Naive thymus-derived CD4-positive, alpha-beta T cell (primary cell): Measurements from ENCODE around the gene SNX17. TPM values are rescaled to one million over a fixed set of nuclear protein-coding genes. Genes with fewer than 3 reads are reported as not detected.
"Not testable (repeated sequence)": the region's sequence is repeated elsewhere in the genome, so short reads cannot be mapped to it uniquely, and the experiment has no call there.

ENCODE experiments used
- ATAC-seq: fragments of 150-1000 bp; cut with Tn5 transposase; 2 replicates; pipeline ENCODE4 v1.10.0; 2021; ENCODE audit warnings: mild to moderate bottlenecking, moderate library complexity
- CTCF ChIA-PET: fragments of 350-600 bp; sonication (Branson Sonifier 250); formaldehyde crosslinking; loops from one replicate; lab custom pipeline; 2021; ENCODE audit warnings: antibody characterized with exemption; lab: Charles Lee
- POLR2A ChIA-PET: fragments of 350-600 bp; sonication (Branson Sonifier 250); formaldehyde crosslinking; loops from one replicate; lab custom pipeline; 2021; ENCODE audit warnings: antibody characterized with exemption, inconsistent platforms; lab: Charles Lee
- DNase-seq, 9 donors: peaks; one replicate each; pipeline versions ENCODE4 v3.0.0 to v3.0.0-alpha.2; 2020 to 2022; ENCODE audit warnings: mixed read lengths in 1 of 9
- H3K27ac ChIP-seq: one replicate; pipeline ENCODE4 v1.7.0; 2013; ENCODE audit warnings: mild to moderate bottlenecking, low read depth, low read length, moderate library complexity
- H3K27me3 ChIP-seq, 2 donors: one replicate each; pipeline ENCODE4 v1.7.0; 2013; ENCODE audit warnings: low read length in 2 of 2, mild to moderate bottlenecking in 2 of 2, moderate library complexity in 2 of 2; ENCODE audit not compliant: control insufficient read depth in 2 of 2, insufficient read depth in 2 of 2
- H3K36me3 ChIP-seq, 3 experiments: 1 replicate in 2 of 3; 2 replicates in 1 of 3; pipeline ENCODE4 v1.7.0; 2013; ENCODE audit warnings: low read length in 3 of 3, mild to moderate bottlenecking in 3 of 3, moderate library complexity in 1 of 3; ENCODE audit not compliant: insufficient read depth in 3 of 3, control insufficient read depth in 2 of 3
- H3K4me1 ChIP-seq, 2 donors: one replicate each; pipeline ENCODE4 v1.7.0; 2013; ENCODE audit warnings: low read length in 2 of 2, mild to moderate bottlenecking in 2 of 2, moderate library complexity in 1 of 2; ENCODE audit not compliant: control insufficient read depth in 2 of 2, insufficient read depth in 2 of 2
- H3K4me3 ChIP-seq: 2 replicates; pipeline ENCODE4 v1.7.0; 2013; ENCODE audit warnings: mild to moderate bottlenecking, low read length
- H3K9me3 ChIP-seq, 3 experiments: 1 replicate in 2 of 3; 2 replicates in 1 of 3; pipeline ENCODE4 v1.7.0; 2013; ENCODE audit warnings: low read length in 3 of 3; ENCODE audit not compliant: control insufficient read depth in 2 of 3
- H3K27ac Mint-ChIP-seq, 9 donors: one replicate each; pipeline ENCODE4 v1.8.0; 2020 to 2022; ENCODE audit warnings: mixed read lengths in 9 of 9, mild to moderate bottlenecking in 8 of 9, moderate library complexity in 5 of 9, inconsistent platforms in 2 of 9
- H3K27me3 Mint-ChIP-seq, 5 donors: one replicate each; pipeline ENCODE4 v1.8.0; 2021 to 2022; ENCODE audit warnings: mixed read lengths in 5 of 5, mild to moderate bottlenecking in 1 of 5
- H3K36me3 Mint-ChIP-seq, 5 donors: one replicate each; pipeline ENCODE4 v1.8.0; 2020 to 2022; ENCODE audit warnings: mixed read lengths in 5 of 5, mild to moderate bottlenecking in 3 of 5, inconsistent platforms in 1 of 5
- H3K4me1 Mint-ChIP-seq, 7 donors: one replicate each; pipeline ENCODE4 v1.8.0; 2020 to 2022; ENCODE audit warnings: mixed read lengths in 7 of 7, mild to moderate bottlenecking in 3 of 7, inconsistent platforms in 1 of 7
- H3K4me3 Mint-ChIP-seq, 10 donors: one replicate each; pipeline ENCODE4 v1.8.0; 2020 to 2022; ENCODE audit warnings: mild to moderate bottlenecking in 10 of 10, mixed read lengths in 10 of 10, moderate library complexity in 6 of 10, inconsistent platforms in 2 of 10
- H3K9me3 Mint-ChIP-seq, 11 donors: one replicate each; pipeline ENCODE4 v1.8.0; 2020 to 2022; ENCODE audit warnings: mixed read lengths in 11 of 11, mild to moderate bottlenecking in 4 of 11, inconsistent platforms in 1 of 11, moderate library complexity in 1 of 11
- intact Hi-C, 2 donors: fragments of 100-400 bp; cut with micrococcal nuclease; formaldehyde crosslinking; loops; one replicate each; pipeline ENCODE4 v1.15.1; 2023
- polyA plus RNA-seq, 2 donors: library from polyadenylated mRNA; unstranded; fragments of 300-500 nt; fragmentation: Illumina TruSeq; gene quantifications; one replicate each; pipeline ENCODE4 v1.2.3, GENCODE V29; 2021
- total RNA-seq, 6 experiments: library from RNA in 5 of 6; stranded (reverse) in 5 of 6; gene quantifications; 1 replicate in 5 of 6; 2 replicates in 1 of 6; pipeline ENCODE4 v1.2.3 and lab custom pipeline; 2021 to 2026

Gene SNX17
- total and polyA plus RNA-seq, 7 experiments from 2014 or later = 71.0 to 209 (median 112) TPM

DNA sequence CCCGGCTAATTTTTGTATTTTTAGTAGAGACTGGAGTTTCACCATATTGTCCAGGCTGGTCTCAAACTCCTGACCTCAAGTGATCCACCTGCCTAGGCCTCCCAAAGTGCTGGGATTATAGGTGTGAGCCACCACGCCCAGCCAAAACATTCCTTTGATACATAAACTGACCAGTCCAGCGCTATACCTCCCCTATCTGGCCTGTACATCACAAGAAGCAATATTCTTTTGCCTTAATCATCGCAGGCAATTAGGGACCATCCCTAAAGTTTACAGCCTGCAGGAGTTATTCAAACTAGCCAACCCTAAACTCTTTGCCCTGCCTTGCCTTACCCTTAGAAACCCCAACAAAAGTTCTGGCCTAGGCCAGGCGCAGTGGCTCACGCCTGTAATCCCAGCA lies 45.7 kb downstream of the SNX17 start:
- no peak for ATAC-seq
- Mint-ChIP-seq H3K27me3 (peaks cover 0 to 12% (median 0%) of the 10 kb centered on the region in 5 donors), H3K4me1 (peaks cover 0 to 5% (median 4%) of the 10 kb centered on the region in 7 donors), H3K36me3 (peaks cover 0 to 3% (median 0%) of the 10 kb centered on the region in 5 donors), H3K27ac (no peak overlapping the region), H3K9me3 (peaks cover 0 to 4% (median 0%) of the 10 kb centered on the region in 11 donors), H3K4me3 (no peak overlapping the region)
- Histone ChIP-seq H3K4me1 (no peaks in the 10 kb centered on the region), H3K27ac (no peak overlapping the region), H3K36me3 (no peaks in the 10 kb centered on the region), H3K9me3 (no peaks in the 10 kb centered on the region), H3K4me3 (no peak overlapping the region), H3K27me3 (no peaks in the 10 kb centered on the region)
- CTCF ChIA-PET = no interaction called here
- intact Hi-C loops = no loop called here
- POLR2A ChIA-PET = no interaction called here
- DNase-seq = no peak

- H3K27ac Mint-ChIP-seq = no peak overlapping the region
- ATAC-seq = no peak
- Histone ChIP-seq H3K4me3 (no peak overlapping the region), H3K9me3 (no peaks in the 10 kb centered on the region), H3K4me1 (no peaks in the 10 kb centered on the region), H3K27ac (no peak overlapping the region), H3K27me3 (no peaks in the 10 kb centered on the region), H3K36me3 (no peaks in the 10 kb centered on the region)
- POLR2A ChIA-PET = interaction anchor here (1.1 kb wide), 1 partner anchor 11 kb away, joined by 4 read pairs; the partner anchor contains the start of gene PPM1G
- H3K36me3 Mint-ChIP-seq = no peaks in the 10 kb centered on the region
- peaks cover 0 to 8% (median 0%) of the 10 kb centered on the region in 5 donors for H3K27me3 Mint-ChIP-seq
- no peaks in the 10 kb centered on the region for H3K9me3 Mint-ChIP-seq
- intact Hi-C loops = no loop called here
- DNase-seq = no peak
- CTCF ChIA-PET = no interaction called here
- no peak overlapping the region for H3K4me3 Mint-ChIP-seq
- peaks cover 0 to 4% (median 0%) of the 10 kb centered on the region in 7 donors for H3K4me1 Mint-ChIP-seq
Observed at GRCh38 chr2:27420996-27421395, 50.6 kb downstream of the SNX17 start.

DNA sequence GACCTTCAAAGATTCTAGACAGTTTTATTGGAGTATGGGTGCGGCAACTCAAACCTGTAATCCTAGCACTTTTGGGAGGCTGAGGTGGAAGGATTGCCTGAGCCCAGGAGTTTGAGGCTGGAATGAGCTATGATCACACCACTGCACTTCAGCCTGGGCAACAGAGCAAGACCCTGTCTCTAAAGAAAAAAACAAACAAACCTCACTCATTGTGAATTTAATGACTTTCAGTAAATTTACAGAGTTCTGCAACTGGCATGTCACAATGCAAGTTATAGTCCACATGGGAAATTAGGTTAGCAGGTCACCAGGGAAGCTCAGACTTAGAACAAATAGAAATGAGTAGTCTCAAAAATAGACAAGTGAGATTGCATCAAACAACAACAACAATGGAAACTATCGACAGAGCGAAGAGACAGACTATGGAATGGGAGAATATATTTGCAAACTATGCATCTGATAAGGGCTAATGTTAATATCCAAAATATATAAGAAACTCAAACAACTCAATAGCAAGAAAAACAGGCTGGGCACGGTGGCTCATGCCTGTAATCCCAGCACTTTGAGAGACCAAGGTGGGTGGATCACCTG lies 51.3 kb downstream of the SNX17 start:
- POLR2A ChIA-PET = interaction anchor here (1.1 kb wide), 1 partner anchor 12 kb away, joined by 4 read pairs; the partner anchor contains the start of gene PPM1G
- CTCF ChIA-PET = no interaction called here
- H3K36me3 Mint-ChIP-seq = no peaks in the 10 kb centered on the region
- no peaks in the 10 kb centered on the region for H3K27me3 ChIP-seq
- peaks cover 0 to 8% (median 0%) of the 10 kb centered on the region in 5 donors for H3K27me3 Mint-ChIP-seq
- H3K4me1 Mint-ChIP-seq = peaks cover 0 to 4% (median 0%) of the 10 kb centered on the region in 7 donors
- no peak for ATAC-seq
- intact Hi-C loops = no loop called here
- H3K27ac ChIP-seq = no peak overlapping the region
- peak overlapping the region in 1 of 9 donors; percentile 14 for H3K27ac Mint-ChIP-seq
- H3K36me3 ChIP-seq = no peaks in the 10 kb centered on the region
- H3K9me3 Mint-ChIP-seq = no peaks in the 10 kb centered on the region
- H3K4me3 ChIP-seq = no peak overlapping the region
- DNase-seq = no peak
- H3K4me1 ChIP-seq = no peaks in the 10 kb centered on the region
- H3K9me3 ChIP-seq = no peaks in the 10 kb centered on the region
- no peak overlapping the region for H3K4me3 Mint-ChIP-seq

DNA sequence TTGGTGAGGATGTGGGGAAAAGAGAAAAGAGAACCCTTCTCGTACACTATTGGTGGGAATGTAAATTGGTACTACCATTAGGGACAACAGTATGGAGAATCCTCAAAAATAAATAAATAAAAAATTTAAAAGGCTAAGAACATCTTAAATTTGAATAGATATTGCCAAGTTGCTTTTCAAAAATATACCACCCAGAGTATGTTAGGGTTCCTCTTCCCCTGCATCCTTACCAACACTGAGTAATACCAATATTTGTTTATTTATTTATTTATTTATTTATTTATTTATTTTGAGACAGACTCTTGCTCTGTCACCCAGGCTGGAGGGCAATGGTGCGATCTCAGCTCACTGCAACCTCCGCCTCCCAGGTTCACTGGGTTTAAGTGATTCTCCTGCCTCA lies 52.5 kb downstream of the SNX17 start:
- POLR2A ChIA-PET = interaction anchor here (1.1 kb wide), 1 partner anchor 13 kb away, joined by 3 read pairs; no protein-coding TSS in a partner anchor
- peaks cover 5 to 10% (median 7%) of the 10 kb centered on the region in 7 donors for H3K4me1 Mint-ChIP-seq

GRCh38 chr2:27425039-27425438 lies 54.6 kb downstream of the SNX17 start:
- H3K27me3 Mint-ChIP-seq, H3K4me1 ChIP-seq, ATAC-seq, CTCF ChIA-PET, H3K27me3 ChIP-seq, H3K4me3 ChIP-seq, POLR2A ChIA-PET, H3K9me3 Mint-ChIP-seq, H3K36me3 ChIP-seq, H3K27ac Mint-ChIP-seq, DNase-seq, H3K27ac ChIP-seq, H3K4me3 Mint-ChIP-seq, H3K9me3 ChIP-seq, H3K36me3 Mint-ChIP-seq: not testable (repeated sequence)
- peaks cover 15 to 20% (median 16%) of the 10 kb centered on the region in 7 donors for H3K4me1 Mint-ChIP-seq
- intact Hi-C loops = loop anchor here (5.0 kb wide), 5 partner anchors 68 to 453 kb away; partner anchors contain the start of genes ATRAID (in 1 of the 2), GTF3C2 (in 1 of the 2), MAPRE3 (in 1 of the 2) and SLC4A1AP (in 1 of the 2)

More for the DNA sequence above, 52.5 kb downstream of the SNX17 start:
- Histone ChIP-seq H3K9me3 (no peaks in the 10 kb centered on the region), H3K36me3 (no peaks in the 10 kb centered on the region), H3K27me3 (no peaks in the 10 kb centered on the region), H3K27ac (no peak overlapping the region), H3K4me3 (no peak overlapping the region), H3K4me1 (no peaks in the 10 kb centered on the region)
- no peak for DNase-seq
- Mint-ChIP-seq H3K9me3 (no peaks in the 10 kb centered on the region), H3K27me3 (peaks cover 0 to 8% (median 0%) of the 10 kb centered on the region in 5 donors), H3K4me3 (no peak overlapping the region), H3K36me3 (no peaks in the 10 kb centered on the region), H3K27ac (no peak overlapping the region)
- intact Hi-C loops = no loop called here
- no peak for ATAC-seq
- CTCF ChIA-PET = no interaction called here

Other genes starting within 250 kb of the SNX17 start
- gene ABHD1, start 246.8 kb upstream of the SNX17 start, total RNA-seq = 1 to 10 TPM in 3 of 5 experiments, under 1 TPM in 2; 0.53 to 2.0 (median 1.5) TPM
- gene ABHD1, start 246.8 kb upstream of the SNX17 start, polyA plus RNA-seq = under 1 TPM; 0.53 to 0.90 TPM
- 10 to 100 TPM; 25.4 to 72.3 (median 53.2) TPM for gene PREB, start 236.0 kb upstream of the SNX17 start, total RNA-seq
- gene PREB, start 236.0 kb upstream of the SNX17 start, polyA plus RNA-seq = 10 to 100 TPM; 47.0 to 71.9 TPM
- not detected for gene PRR30, start 231.2 kb upstream of the SNX17 start, total RNA-seq
- not detected for gene PRR30, start 231.2 kb upstream of the SNX17 start, polyA plus RNA-seq
- not detected for gene TCF23, start 221.6 kb upstream of the SNX17 start, total RNA-seq
- not detected for gene TCF23, start 221.6 kb upstream of the SNX17 start, polyA plus RNA-seq
- gene ATRAID, start 158.6 kb upstream of the SNX17 start, total RNA-seq = 100 to 1,000 TPM in 2 of 5 experiments, 10 to 100 TPM in 3; 71.0 to 113 (median 90.7) TPM
- gene ATRAID, start 158.6 kb upstream of the SNX17 start, polyA plus RNA-seq = 100 to 1,000 TPM; 320 to 391 TPM
- gene SLC5A6, start 158.3 kb upstream of the SNX17 start, total RNA-seq = 100 to 1,000 TPM in 1 of 5 experiments, 10 to 100 TPM in 4; 25.6 to 203 (median 44.3) TPM
- 10 to 100 TPM; 13.2 to 21.7 TPM for gene SLC5A6, start 158.3 kb upstream of the SNX17 start, polyA plus RNA-seq
- 10 to 100 TPM; 34.4 to 65.7 (median 45.4) TPM for gene CAD, start 153.2 kb upstream of the SNX17 start, total RNA-seq
- gene CAD, start 153.2 kb upstream of the SNX17 start, polyA plus RNA-seq = 10 to 100 TPM; 19.6 to 28.1 TPM
- under 1 TPM in 1 of 5 experiments, not detected in 4; 0.29 TPM for gene SLC30A3, start 107.6 kb upstream of the SNX17 start, total RNA-seq
- gene SLC30A3, start 107.6 kb upstream of the SNX17 start, polyA plus RNA-seq = under 1 TPM in 1 of 2 donors, not detected in 1; 0.56 TPM
- not detected for gene DNAJC5G, start 95.2 kb upstream of the SNX17 start, total RNA-seq
- not detected for gene DNAJC5G, start 95.2 kb upstream of the SNX17 start, polyA plus RNA-seq
- not detected for gene TRIM54, start 88.2 kb upstream of the SNX17 start, total RNA-seq
- gene TRIM54, start 88.2 kb upstream of the SNX17 start, polyA plus RNA-seq = not detected
- gene UCN, start 62.2 kb upstream of the SNX17 start, total RNA-seq = 1 to 10 TPM; 2.5 to 6.5 (median 4.6) TPM
- under 1 TPM; 0.35 to 0.81 TPM for gene UCN, start 62.2 kb upstream of the SNX17 start, polyA plus RNA-seq
- gene MPV17, start 47.5 kb upstream of the SNX17 start, total RNA-seq = 100 to 1,000 TPM in 1 of 5 experiments, 10 to 100 TPM in 4; 55.7 to 119 (median 94.4) TPM
- gene MPV17, start 47.5 kb upstream of the SNX17 start, polyA plus RNA-seq = 100 to 1,000 TPM; 133 to 145 TPM
- gene GTF3C2, start 13.9 kb upstream of the SNX17 start, total RNA-seq = 100 to 1,000 TPM in 1 of 5 experiments, 10 to 100 TPM in 4; 68.0 to 106 (median 78.3) TPM
- 10 to 100 TPM; 26.6 to 56.1 TPM for gene GTF3C2, start 13.9 kb upstream of the SNX17 start, polyA plus RNA-seq
- gene EIF2B4, start 278 bp upstream of the SNX17 start, total RNA-seq = 10 to 100 TPM; 36.5 to 56.1 (median 44.1) TPM
- 10 to 100 TPM; 23.8 to 42.2 TPM for gene EIF2B4, start 278 bp upstream of the SNX17 start, polyA plus RNA-seq
- 10 to 100 TPM; 15.6 to 23.2 (median 19.2) TPM for gene ZNF513, start 10.1 kb downstream of the SNX17 start, total RNA-seq
- 1 to 10 TPM; 2.6 to 8.1 TPM for gene ZNF513, start 10.1 kb downstream of the SNX17 start, polyA plus RNA-seq
- gene PPM1G, start 39.0 kb downstream of the SNX17 start, total RNA-seq = 100 to 1,000 TPM in 1 of 5 experiments, 10 to 100 TPM in 4; 39.5 to 101 (median 45.1) TPM
- gene PPM1G, start 39.0 kb downstream of the SNX17 start, polyA plus RNA-seq = 100 to 1,000 TPM in 1 of 2 donors, 10 to 100 TPM in 1; 74.4 to 107 TPM
- gene NRBP1, start 58.0 kb downstream of the SNX17 start, total RNA-seq = 100 to 1,000 TPM in 4 of 5 experiments, 10 to 100 TPM in 1; 94.4 to 181 (median 121) TPM
- gene NRBP1, start 58.0 kb downstream of the SNX17 start, polyA plus RNA-seq = 100 to 1,000 TPM in 1 of 2 donors, 10 to 100 TPM in 1; 70.0 to 124 TPM
- gene KRTCAP3, start 71.8 kb downstream of the SNX17 start, total RNA-seq = 10 to 100 TPM in 3 of 5 experiments, 1 to 10 TPM in 2; 5.7 to 27.1 (median 11.5) TPM
- gene KRTCAP3, start 71.8 kb downstream of the SNX17 start, polyA plus RNA-seq = 1 to 10 TPM in 1 of 2 donors, under 1 TPM in 1; 0.39 to 2.6 TPM
- gene IFT172, start 119.1 kb downstream of the SNX17 start, total RNA-seq = 10 to 100 TPM; 12.3 to 35.8 (median 22.2) TPM
- gene IFT172, start 119.1 kb downstream of the SNX17 start, polyA plus RNA-seq = 1 to 10 TPM; 1.4 to 4.6 TPM
- gene FNDC4, start 124.6 kb downstream of the SNX17 start, total RNA-seq = not detected
- not detected for gene FNDC4, start 124.6 kb downstream of the SNX17 start, polyA plus RNA-seq
- not detected for gene GCKR, start 126.2 kb downstream of the SNX17 start, total RNA-seq
- not detected for gene GCKR, start 126.2 kb downstream of the SNX17 start, polyA plus RNA-seq
- gene ZNF512, start 212.4 kb downstream of the SNX17 start, total RNA-seq = 10 to 100 TPM; 26.6 to 64.6 (median 50.1) TPM
- 10 to 100 TPM; 43.4 to 48.6 TPM for gene ZNF512, start 212.4 kb downstream of the SNX17 start, polyA plus RNA-seq